ENCODE results near the gene INHBA. TPM values are rescaled to one million over a fixed set of nuclear protein-coding genes. Genes with fewer than 3 reads are reported as not detected.

The INHBA gene
- total and polyA plus RNA-seq, 9 of the 15 experiments (the other 6 are each of a cell fraction or from before 2014, with no cell fraction given) = 0.02 to 0.04 TPM; not detected in 7

- H3K79me2 ChIP-seq (ENCODE audit: control insufficient read depth, insufficient read depth, low read length) = no peaks in the 10 kb centered on the region
- no peaks in the 10 kb centered on the region for H3K27me3 ChIP-seq (ENCODE audit: control insufficient read depth in 2 of 2, insufficient read depth in 2 of 2, low read length in 2 of 2)
- FAIRE-seq (no peak), DNase-seq (ENCODE audit: extremely low read depth in 1 of 4, low spot score in 3 of 4) (no peak), ATAC-seq (no peak)
- H3K4me3 ChIP-seq = no peak overlapping the region
- no peaks in the 10 kb centered on the region for H3K4me1 ChIP-seq (replicated peaks in 1 of 2; ENCODE audit: control insufficient read depth in 2 of 2, insufficient read depth in 2 of 2, low read length in 2 of 2)
- H3K36me3 ChIP-seq (ENCODE audit: control insufficient read depth, insufficient read depth, low read length) = no peaks in the 10 kb centered on the region
- in situ Hi-C loops (cut with MboI) (no loop called here), intact Hi-C loops (cut with micrococcal nuclease) (no loop called here)
- H3K9me1 ChIP-seq (ENCODE audit: control insufficient read depth, insufficient read depth, low read length) = no peaks in the 10 kb centered on the region
- BruUV-seq (replicated peaks) = no TSS peak
- no peaks in the 10 kb centered on the region for H3K9me3 ChIP-seq (replicated peaks; ENCODE audit: control insufficient read depth, insufficient read depth, low read depth, low read length)
- no peaks in the 10 kb centered on the region for H4K20me1 ChIP-seq (replicated peaks; ENCODE audit: control insufficient read depth, insufficient read depth, low read length)
- no peak for TF ChIP-seq HMGN3 (IDR thresholded peaks at IDR 0.05; ENCODE audit: borderline replicate concordance, extremely low read depth, insufficient read length, low read depth, low read length)
- TF ChIP-seq NR2F6 (CRISPR knock-in tag; IDR thresholded peaks at IDR 0.05) = no peak
- TF ChIP-seq BRD9 (IDR thresholded peaks at IDR 0.05; ENCODE audit: low read depth, partially characterized antibody) = no peak
- ChIA-PET CTCF (ENCODE audit: low intra/inter-chr PET ratio) (no interaction called here), POLR2A (no interaction called here)
- no peak overlapping the region for H3K9ac ChIP-seq (ENCODE audit: insufficient read depth in 1 of 2, low read depth in 2 of 2, low read length in 2 of 2)
- H3K4me2 ChIP-seq (ENCODE audit: insufficient read depth, low read length) = no peak overlapping the region
- no peak overlapping the region for H3K27ac ChIP-seq (ENCODE audit: extremely low read depth, low read depth, low read length)
- 0% methylated on average over 1 of the region's 1 CpG for WGBS (ENCODE audit: insufficient coverage, low coverage, missing lambda C conversion rate)
- no peak overlapping the region for H2AFZ ChIP-seq (ENCODE audit: low read depth, low read length)
These were observed 27.3 kb upstream of the INHBA start for GRCh38 chr7:41730161-41730560.

GRCh38 chr7:41729059-41729458, 26.2 kb upstream of the INHBA start:
- BruUV-seq (replicated peaks) = no TSS peak
- ChIA-PET POLR2A (no interaction called here), CTCF (ENCODE audit: low intra/inter-chr PET ratio) (no interaction called here)
- no peak for ATAC-seq
- WGBS (ENCODE audit: insufficient coverage, low coverage, missing lambda C conversion rate) = 0% methylated on average over 4 of the region's 4 CpGs
- intact Hi-C loops (cut with micrococcal nuclease) (no loop called here), in situ Hi-C loops (cut with MboI) (no loop called here)
- no peaks in the 10 kb centered on the region for H4K20me1 ChIP-seq (replicated peaks; ENCODE audit: control insufficient read depth, insufficient read depth, low read length)
- no peaks in the 10 kb centered on the region for H3K27me3 ChIP-seq (ENCODE audit: control insufficient read depth in 2 of 2, insufficient read depth in 2 of 2, low read length in 2 of 2)
- no peak overlapping the region for H3K4me3 ChIP-seq
- H3K9ac ChIP-seq (ENCODE audit: insufficient read depth in 1 of 2, low read depth in 2 of 2, low read length in 2 of 2) = no peak overlapping the region
- no peaks in the 10 kb centered on the region for H3K36me3 ChIP-seq (ENCODE audit: control insufficient read depth, insufficient read depth, low read length)
- H3K4me1 ChIP-seq (replicated peaks in 1 of 2; ENCODE audit: control insufficient read depth in 2 of 2, insufficient read depth in 2 of 2, low read length in 2 of 2) = no peaks in the 10 kb centered on the region
- no peak overlapping the region for H2AFZ ChIP-seq (ENCODE audit: low read depth, low read length)
- no peak overlapping the region for H3K27ac ChIP-seq (ENCODE audit: extremely low read depth, low read depth, low read length)
- H3K9me3 ChIP-seq (replicated peaks; ENCODE audit: control insufficient read depth, insufficient read depth, low read depth, low read length) = no peaks in the 10 kb centered on the region
- H3K9me1 ChIP-seq (ENCODE audit: control insufficient read depth, insufficient read depth, low read length) = no peaks in the 10 kb centered on the region
- no peaks in the 10 kb centered on the region for H3K79me2 ChIP-seq (ENCODE audit: control insufficient read depth, insufficient read depth, low read length)
- no peak overlapping the region for H3K4me2 ChIP-seq (ENCODE audit: insufficient read depth, low read length)
- no peak for DNase-seq (ENCODE audit: extremely low read depth in 1 of 4, low spot score in 3 of 4)
- TF ChIP-seq KDM5B (IDR thresholded peaks at IDR 0.05; ENCODE audit: insufficient replicate concordance, low read depth, low read length) = no peak
- TF ChIP-seq ZNF444 (CRISPR knock-in tag; IDR thresholded peaks at IDR 0.05) = no peak
- no peak for TF ChIP-seq NCOA1 (IDR thresholded peaks at IDR 0.05; ENCODE audit: low read depth)
- no peak for FAIRE-seq
